Neural cell (in vitro differentiated cells): ENCODE measurements around the gene LAIR2. TPM values are rescaled to one million over a fixed set of nuclear protein-coding genes. Genes with fewer than 3 reads are reported as not detected.
"Not testable (repeated sequence)": the region's sequence is repeated elsewhere in the genome, so short reads cannot be mapped to it uniquely, and the experiment has no call there.

Source experiments
- H2AFZ ChIP-seq: fragments of 200-600, 300-800 bp; sonication (generic), shearing (Covaris generic); 2 replicates; pipeline ENCODE4 v1.6.0; 2014; ENCODE audit warnings: low read depth, mild to moderate bottlenecking, antibody characterized with exemption, low read length, moderate library complexity
- H3F3A ChIP-seq: fragments of 200-600 bp; shearing (Covaris generic); 2 replicates; pipeline ENCODE4 v1.6.1; 2016; ENCODE audit warnings: mild to moderate bottlenecking, moderate library complexity, mixed read lengths, antibody characterized with exemption, low read length; ENCODE audit not compliant: insufficient read depth, poor library complexity, severe bottlenecking
- H3K27ac ChIP-seq: fragments of 200-600, 300-800 bp; sonication (generic), shearing (Covaris generic); 2 replicates; pipeline ENCODE4 v1.5.1; 2014; ENCODE audit warnings: mild to moderate bottlenecking, low read length, moderate library complexity
- H3K27me3 ChIP-seq: fragments of 300-800, 200-600 bp; sonication (generic), shearing (Covaris generic); 2 replicates; pipeline ENCODE4 v1.6.0; 2014; ENCODE audit warnings: mild to moderate bottlenecking, low read depth, low read length, moderate library complexity; ENCODE audit not compliant: insufficient read depth
- H3K36me3 ChIP-seq: fragments of 300-800, 200-600 bp; sonication (generic), shearing (Covaris generic); 2 replicates; pipeline ENCODE4 v1.5.1; 2014; ENCODE audit warnings: mild to moderate bottlenecking, antibody characterized with exemption, low read length, moderate library complexity; ENCODE audit not compliant: insufficient read depth
- H3K4me2 ChIP-seq: fragments of 300-800, 200-600 bp; sonication (generic), shearing (Covaris generic); 2 replicates; pipeline ENCODE4 v1.6.0; 2014; ENCODE audit warnings: mild to moderate bottlenecking, low read length
- H3K4me3 ChIP-seq: fragments of 300-800, 200-600 bp; sonication (generic), shearing (Covaris generic); 2 replicates; pipeline ENCODE4 v1.5.1; 2014; ENCODE audit warnings: mild to moderate bottlenecking, low read length, moderate library complexity
- H3K79me2 ChIP-seq: fragments of 200-600 bp; shearing (Covaris generic); replicated peaks from 2 replicates; pipeline ENCODE4 v1.6.0; 2014; ENCODE audit warnings: mild to moderate bottlenecking, low read length, moderate library complexity; ENCODE audit not compliant: insufficient read depth
- H3K9ac ChIP-seq: fragments of 300-800, 200-600 bp; sonication (generic), shearing (Covaris generic); 2 replicates; pipeline ENCODE4 v1.6.1; 2016; ENCODE audit warnings: mild to moderate bottlenecking, low read length, mixed read lengths
- H3K9me2 ChIP-seq: fragments of 200-600 bp; shearing (Covaris generic); 2 replicates; pipeline ENCODE4 v1.6.1; 2016; ENCODE audit warnings: mild to moderate bottlenecking, low read length, mixed read lengths; ENCODE audit not compliant: insufficient read depth
- H3K9me3 ChIP-seq: fragments of 200-600, 300-800 bp; sonication (generic), shearing (Covaris generic); 2 replicates; pipeline ENCODE4 v1.6.1; 2016; ENCODE audit warnings: mild to moderate bottlenecking, mixed run types, low read length, moderate library complexity, mixed read lengths
- H4K20me1 ChIP-seq: fragments of 200-600 bp; shearing (Covaris generic); 2 replicates; pipeline ENCODE4 v1.6.1; 2016; ENCODE audit warnings: mild to moderate bottlenecking, mixed run types; ENCODE audit not compliant: insufficient read depth
- POLR2AphosphoS5 ChIP-seq: IDR thresholded peaks from 2 replicates; pipeline ENCODE4 v1.6.1; 2012
- SMC3 ChIP-seq: fragments of 450-650 bp; conservative IDR thresholded peaks from 2 replicates; pipeline ENCODE4 v1.6.1; 2014; ENCODE audit warnings: antibody characterized with exemption, mild to moderate bottlenecking, moderate library complexity; ENCODE audit not compliant: poor library complexity
- TAF1 ChIP-seq: IDR thresholded peaks from 2 replicates; pipeline ENCODE4 v1.6.1; 2012; ENCODE audit warnings: low read depth
- polyA plus RNA-seq: library from polyadenylated mRNA; depleted of rRNA; stranded (reverse); fragments of >200 nt; gene quantifications from 2 replicates; pipeline ENCODE4 v1.2.3, GENCODE V29; 2014

The LAIR2 gene
- polyA plus RNA-seq, 1 donor from 2014 or later: not detected

DNA sequence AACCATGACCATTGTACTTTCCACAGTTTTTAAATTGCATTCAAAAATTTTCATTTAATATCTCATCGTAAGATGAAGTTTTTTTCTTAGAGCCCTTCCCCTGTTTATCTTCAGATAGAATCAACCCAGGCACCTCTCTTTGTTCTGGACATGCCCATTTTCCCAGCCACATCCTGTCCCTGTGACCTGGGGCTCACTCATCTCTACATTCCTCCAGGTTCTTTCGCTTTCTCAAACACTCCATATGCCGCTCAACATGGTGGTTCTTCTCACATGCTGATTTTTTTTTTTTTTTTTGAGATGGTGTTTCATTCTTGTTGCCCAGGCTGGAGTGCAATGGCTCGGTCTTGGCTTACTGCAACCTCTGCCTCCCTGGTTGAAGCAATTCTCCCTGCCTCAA is 2.9 kb downstream of the LAIR2 start:
- H3K4me3 ChIP-seq, H4K20me1 ChIP-seq, H3K4me2 ChIP-seq, H3K9me2 ChIP-seq, H3K9me3 ChIP-seq, H3K9ac ChIP-seq, H3K79me2 ChIP-seq, H2AFZ ChIP-seq, H3K27me3 ChIP-seq, H3K27ac ChIP-seq, H3F3A ChIP-seq, H3K36me3 ChIP-seq: not testable (repeated sequence)

DNA sequence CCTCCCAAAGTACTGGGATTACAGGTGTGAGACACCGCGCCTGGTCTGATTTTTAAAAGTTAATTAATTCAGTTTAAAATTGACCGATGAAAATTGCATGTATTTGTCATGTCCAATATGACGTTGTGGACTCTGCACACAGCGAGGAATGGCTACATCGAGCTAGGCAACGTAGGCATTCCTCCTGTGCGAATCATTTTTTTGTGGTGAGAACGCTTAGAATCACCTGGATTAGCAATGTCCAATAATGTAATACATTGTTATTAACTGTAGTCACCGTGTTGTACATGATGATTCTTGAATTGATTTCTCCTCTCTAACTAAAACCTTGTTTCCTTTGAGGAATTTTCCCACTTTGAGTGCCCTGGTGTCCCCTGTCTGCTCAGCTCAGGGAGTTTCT is 3.4 kb downstream of the LAIR2 start:
- no peaks in the 10 kb centered on the region for H3K9me2 ChIP-seq
- TF ChIP-seq SMC3: no peak
- TF ChIP-seq POLR2AphosphoS5: no peak
- no peak for TF ChIP-seq TAF1
- no peak overlapping the region for H3K4me2 ChIP-seq
- H3K79me2 ChIP-seq: no peaks in the 10 kb centered on the region
- no peak overlapping the region for H3K27ac ChIP-seq
- no peak overlapping the region for H3K4me3 ChIP-seq
- H3K36me3 ChIP-seq: no peaks in the 10 kb centered on the region
- no peaks in the 10 kb centered on the region for H4K20me1 ChIP-seq
- H2AFZ ChIP-seq: no peak overlapping the region
- H3K9me3 ChIP-seq: no peaks in the 10 kb centered on the region
- H3F3A ChIP-seq: no peaks in the 10 kb centered on the region
- H3K27me3 ChIP-seq: no peaks in the 10 kb centered on the region
- H3K9ac ChIP-seq: no peak overlapping the region

DNA sequence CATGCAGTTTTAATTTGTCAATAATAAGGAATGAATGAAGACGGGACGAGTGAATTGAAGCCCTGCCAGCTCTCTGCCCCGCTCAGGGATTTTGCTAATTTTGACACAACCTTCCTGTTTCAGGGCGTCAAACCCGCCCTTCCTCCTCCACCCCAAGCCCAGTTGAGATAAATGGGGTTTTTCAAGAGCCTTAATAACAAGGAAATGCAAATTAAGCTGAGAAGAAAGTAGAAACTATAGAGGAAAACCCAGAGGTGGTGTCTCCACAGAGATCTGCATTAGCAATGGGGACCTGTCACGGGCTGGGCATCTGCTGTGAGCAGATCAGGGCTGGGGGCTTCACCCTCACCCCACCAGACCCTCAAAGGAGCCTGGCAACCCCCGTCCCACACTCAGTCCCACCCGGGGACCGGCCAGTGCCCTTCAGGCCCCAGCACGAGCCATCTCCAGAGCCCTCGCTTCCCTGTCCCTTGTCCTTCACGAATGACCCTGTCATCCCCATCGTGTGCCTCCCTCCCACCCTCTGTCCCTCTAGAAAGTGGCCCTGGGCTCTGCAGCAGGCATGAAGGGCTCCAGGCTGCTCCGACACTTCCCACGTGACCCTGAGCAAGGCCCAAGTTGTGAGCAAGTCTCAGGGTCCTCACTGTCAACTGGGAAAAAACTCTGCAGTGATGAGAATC is 4.5 kb downstream of the LAIR2 start:
- H3K4me2 ChIP-seq, H3K79me2 ChIP-seq, H3K9me3 ChIP-seq, H3K4me3 ChIP-seq, H3K36me3 ChIP-seq, H3F3A ChIP-seq, H4K20me1 ChIP-seq, H2AFZ ChIP-seq, H3K27ac ChIP-seq, H3K9ac ChIP-seq, H3K9me2 ChIP-seq, H3K27me3 ChIP-seq: not testable (repeated sequence)

DNA sequence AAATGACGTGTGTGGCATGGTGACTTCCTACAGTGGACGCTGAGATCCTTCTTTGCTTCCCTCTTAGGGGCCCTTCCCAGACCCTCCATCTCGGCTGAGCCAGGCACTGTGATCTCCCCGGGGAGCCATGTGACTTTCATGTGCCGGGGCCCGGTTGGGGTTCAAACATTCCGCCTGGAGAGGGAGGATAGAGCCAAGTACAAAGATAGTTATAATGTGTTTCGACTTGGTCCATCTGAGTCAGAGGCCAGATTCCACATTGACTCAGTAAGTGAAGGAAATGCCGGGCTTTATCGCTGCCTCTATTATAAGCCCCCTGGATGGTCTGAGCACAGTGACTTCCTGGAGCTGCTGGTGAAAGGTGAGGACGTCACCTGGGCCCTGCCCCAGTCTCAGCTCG is 5.2 kb downstream of the LAIR2 start:
- Histone ChIP-seq H3K9ac (no peak overlapping the region), H3F3A (no peaks in the 10 kb centered on the region), H3K27me3 (no peaks in the 10 kb centered on the region), H3K4me2 (no peak overlapping the region), H3K9me2 (no peaks in the 10 kb centered on the region), H3K9me3 (no peaks in the 10 kb centered on the region), H3K27ac (no peak overlapping the region), H2AFZ (no peak overlapping the region), H3K79me2 (no peaks in the 10 kb centered on the region), H3K36me3 (no peaks in the 10 kb centered on the region), H3K4me3 (no peak overlapping the region), H4K20me1 (no peaks in the 10 kb centered on the region)
- no peak for TF ChIP-seq SMC3

DNA sequence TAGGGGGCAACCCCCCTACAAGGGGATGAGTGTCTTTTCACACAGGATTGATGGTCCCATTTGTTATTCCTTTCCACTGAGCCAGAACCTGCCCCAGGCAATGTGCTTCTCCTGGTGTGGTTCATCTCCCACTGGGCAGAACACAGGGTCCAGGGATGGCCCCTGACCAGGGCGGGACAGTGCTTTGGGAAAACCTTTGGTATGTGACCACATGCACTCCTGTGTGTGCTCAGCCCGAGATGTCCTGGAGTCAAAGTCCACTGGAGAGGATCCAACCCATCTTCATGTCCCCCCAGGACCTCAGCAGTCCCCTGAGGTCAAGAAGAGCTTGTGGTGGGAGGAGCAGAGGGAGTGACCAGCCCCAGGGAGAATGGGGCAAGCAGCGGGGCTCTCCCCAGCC is 5.9 kb downstream of the LAIR2 start:
- not testable (repeated sequence) for H3K27me3 ChIP-seq, H3K79me2 ChIP-seq, H3K9me3 ChIP-seq, H3K27ac ChIP-seq, H3K9me2 ChIP-seq, H4K20me1 ChIP-seq, H3K36me3 ChIP-seq, H2AFZ ChIP-seq, H3K9ac ChIP-seq, H3K4me3 ChIP-seq, H3F3A ChIP-seq, H3K4me2 ChIP-seq

DNA sequence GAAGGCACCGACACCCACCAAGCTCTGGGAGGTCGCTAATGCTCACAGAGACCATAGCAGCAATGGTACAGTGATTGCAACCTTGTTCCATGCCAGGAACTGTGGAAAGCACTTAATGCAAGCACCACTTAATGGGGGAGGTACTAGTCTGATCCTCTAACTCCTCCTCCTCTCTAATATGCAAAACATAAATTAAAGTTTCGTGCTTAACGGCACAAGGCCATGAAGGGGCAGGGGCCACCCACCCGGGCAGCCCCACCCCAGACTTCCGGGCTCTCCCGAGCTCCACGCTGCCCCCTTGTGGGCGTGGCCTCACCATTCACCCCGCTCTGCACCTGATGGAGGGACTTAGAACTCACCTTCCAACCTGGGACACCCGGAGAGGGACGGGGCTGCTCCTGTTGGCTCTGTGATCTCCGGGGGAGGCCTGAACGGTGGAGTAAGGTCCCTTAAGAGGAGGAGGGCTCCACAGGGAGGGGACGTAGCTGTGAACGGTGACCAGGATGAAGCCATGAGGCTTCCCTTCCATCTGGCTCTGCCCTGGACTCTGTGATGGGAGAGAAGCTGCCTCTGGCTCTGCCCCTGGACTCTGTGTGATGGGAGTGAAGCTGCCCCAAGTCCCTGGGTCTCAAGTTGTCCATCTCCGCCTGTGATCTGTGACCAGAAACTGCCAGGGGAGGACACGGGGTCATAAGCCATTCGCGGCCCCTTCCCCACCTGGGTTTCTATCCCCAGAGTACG is 6.7 kb downstream of the LAIR2 start:
- not testable (repeated sequence) for H3K27me3 ChIP-seq, H3K4me2 ChIP-seq, H3K36me3 ChIP-seq, H2AFZ ChIP-seq, H3K27ac ChIP-seq, H3K9me2 ChIP-seq, H3F3A ChIP-seq, H3K79me2 ChIP-seq, H3K4me3 ChIP-seq, H4K20me1 ChIP-seq, H3K9ac ChIP-seq, H3K9me3 ChIP-seq
